Lower leg skin (tissue), 3 donors: ENCODE measurements around the gene CPLX3.

Experiments
- POLR2A ChIP-seq, 2 donors: fragments of 450-650 bp; IDR thresholded peaks; one replicate each; pipeline ENCODE4 v1.6.1; 2016 to 2017; ENCODE audit warnings: antibody characterized with exemption in 2 of 2, mild to moderate bottlenecking in 1 of 2, moderate library complexity in 1 of 2
- TF ChIP-seq, protein P1 (sequence below), 3 donors: fragments of 450-650 bp; IDR thresholded peaks; one replicate each; pipeline ENCODE4 v1.5.1; 2016; ENCODE audit warnings: antibody characterized with exemption in 3 of 3, mild to moderate bottlenecking in 3 of 3, moderate library complexity in 2 of 3

DNA sequence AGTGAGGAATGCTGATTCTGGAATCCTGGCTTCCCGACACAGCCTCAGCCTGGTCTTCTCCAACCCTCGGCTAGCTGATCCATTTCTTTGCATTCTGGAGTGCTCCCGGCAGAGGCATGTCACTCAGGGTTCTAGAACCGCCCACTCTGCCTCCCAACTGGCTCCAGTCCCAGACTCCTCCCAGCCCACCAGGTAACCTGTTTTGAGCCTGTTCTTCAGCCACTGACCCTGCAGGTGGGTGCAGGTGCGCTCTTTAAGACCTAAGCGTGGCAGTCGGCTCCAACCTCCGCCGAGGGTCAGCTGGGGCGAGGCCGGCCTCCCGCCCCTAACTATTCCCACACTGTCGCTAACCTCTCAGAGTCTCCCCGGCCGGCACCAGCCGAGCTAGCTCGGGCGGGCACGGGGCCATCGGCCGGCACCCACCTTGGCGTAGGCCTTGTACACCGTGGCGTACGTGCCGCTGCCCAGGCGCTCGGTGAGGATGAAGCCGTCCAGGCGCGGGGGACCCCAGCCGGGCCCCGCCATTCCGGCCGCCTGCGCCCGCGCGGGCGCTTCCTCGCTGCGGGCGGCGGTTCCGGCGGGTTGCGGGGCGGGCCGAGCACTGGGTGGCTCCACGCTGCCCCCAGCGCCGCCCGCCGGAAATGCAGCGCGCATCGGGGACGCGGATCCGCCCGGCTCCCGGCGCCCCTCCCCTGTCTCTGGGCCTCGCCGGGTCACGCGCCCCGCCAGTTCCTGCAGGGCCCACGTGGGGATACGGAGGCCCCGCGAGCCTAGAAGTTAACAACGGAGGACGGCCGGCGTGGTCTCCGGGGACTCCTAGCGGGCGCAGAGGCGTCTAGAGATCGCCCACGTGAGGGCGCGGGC is 16.4 kb downstream of the CPLX3 start, which contains the start of gene ULK3:
- TF ChIP-seq, protein P1, sequence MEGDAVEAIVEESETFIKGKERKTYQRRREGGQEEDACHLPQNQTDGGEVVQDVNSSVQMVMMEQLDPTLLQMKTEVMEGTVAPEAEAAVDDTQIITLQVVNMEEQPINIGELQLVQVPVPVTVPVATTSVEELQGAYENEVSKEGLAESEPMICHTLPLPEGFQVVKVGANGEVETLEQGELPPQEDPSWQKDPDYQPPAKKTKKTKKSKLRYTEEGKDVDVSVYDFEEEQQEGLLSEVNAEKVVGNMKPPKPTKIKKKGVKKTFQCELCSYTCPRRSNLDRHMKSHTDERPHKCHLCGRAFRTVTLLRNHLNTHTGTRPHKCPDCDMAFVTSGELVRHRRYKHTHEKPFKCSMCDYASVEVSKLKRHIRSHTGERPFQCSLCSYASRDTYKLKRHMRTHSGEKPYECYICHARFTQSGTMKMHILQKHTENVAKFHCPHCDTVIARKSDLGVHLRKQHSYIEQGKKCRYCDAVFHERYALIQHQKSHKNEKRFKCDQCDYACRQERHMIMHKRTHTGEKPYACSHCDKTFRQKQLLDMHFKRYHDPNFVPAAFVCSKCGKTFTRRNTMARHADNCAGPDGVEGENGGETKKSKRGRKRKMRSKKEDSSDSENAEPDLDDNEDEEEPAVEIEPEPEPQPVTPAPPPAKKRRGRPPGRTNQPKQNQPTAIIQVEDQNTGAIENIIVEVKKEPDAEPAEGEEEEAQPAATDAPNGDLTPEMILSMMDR (IDR thresholded peaks at IDR 0.05) = no peak
- TF ChIP-seq POLR2A (IDR thresholded peaks at IDR 0.05) = no peak
